ENCODE data around the gene LRRC28.

DNA sequence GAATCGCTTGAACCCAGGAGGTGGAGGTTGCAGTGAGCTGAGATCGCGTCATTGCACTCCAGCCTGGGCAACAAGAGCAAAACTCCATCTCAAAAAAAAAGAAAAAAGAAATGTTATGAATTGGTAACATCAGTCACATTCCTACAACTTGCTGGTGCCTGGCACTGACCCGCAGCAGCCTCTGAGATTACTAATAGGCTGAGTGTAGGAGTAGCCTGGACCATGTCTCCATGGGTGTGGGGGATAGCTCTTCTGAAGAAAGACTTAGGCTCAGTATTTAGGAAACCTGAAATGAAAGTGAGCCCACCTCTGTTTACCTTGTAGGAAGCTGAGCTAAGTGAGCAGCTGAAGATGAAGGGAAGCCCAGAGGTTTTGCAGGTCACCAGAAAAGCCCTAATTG, 148.3 kb downstream of the LRRC28 start:
- TF ChIP-seq SUZ12 (IDR thresholded peaks at IDR 0.05; ENCODE audit: extremely low read depth, insufficient read depth, insufficient read length) = no peak
- no peak for TF ChIP-seq YY1 (IDR thresholded peaks at IDR 0.05; ENCODE audit: insufficient read depth, insufficient read length)
- TF ChIP-seq ZNF274 (IDR thresholded peaks at IDR 0.05; ENCODE audit: low read depth, low read length) = no peak

Data from NT2/D1 (cell line).